ENCODE measurements around the gene ALDH1L1. TPM values are rescaled to one million over a fixed set of nuclear protein-coding genes. Genes with fewer than 3 reads are reported as not detected.
A peak's percentile ranks its signal among the peaks of the same experiment; 100 is the strongest.

ALDH1L1 gene
- total RNA-seq, 1 donor from 2014 or later, result 5.0 TPM

GRCh38 chr3:126114443-126115386 lies 65.7 kb downstream of the ALDH1L1 start:
- no peaks in the 10 kb centered on the region for H3K36me3 Mint-ChIP-seq
- H3K27me3 Mint-ChIP-seq, result no peaks in the 10 kb centered on the region
- DNase-seq (ENCODE audit: extremely low spot score, unreplicated experiment), result peak; percentile 52
- no peak overlapping the region for H3K27ac Mint-ChIP-seq
- H3K4me3 Mint-ChIP-seq, result no peak overlapping the region
- H3K4me1 Mint-ChIP-seq (ENCODE audit: unreplicated experiment), result no peaks in the 10 kb centered on the region
- no peak for TF ChIP-seq CTCF (conservative IDR thresholded peaks at IDR 0.05)
- H3K9me3 Mint-ChIP-seq, result peaks cover 8% of the 10 kb centered on the region

GRCh38 chr3:126113733-126114442 lies 66.5 kb downstream of the ALDH1L1 start:
- H3K27ac Mint-ChIP-seq, result no peak overlapping the region
- H3K4me3 Mint-ChIP-seq, result no peak overlapping the region
- peak; percentile 62 for TF ChIP-seq CTCF (conservative IDR thresholded peaks at IDR 0.05)
- DNase-seq (ENCODE audit: extremely low spot score, unreplicated experiment), result no peak
- peaks cover under 1% of the 10 kb centered on the region for H3K9me3 Mint-ChIP-seq
- no peaks in the 10 kb centered on the region for H3K27me3 Mint-ChIP-seq
- H3K36me3 Mint-ChIP-seq, result no peaks in the 10 kb centered on the region
- H3K4me1 Mint-ChIP-seq (ENCODE audit: unreplicated experiment), result no peaks in the 10 kb centered on the region

- H3K27me3 Mint-ChIP-seq, result no peaks in the 10 kb centered on the region
- DNase-seq (ENCODE audit: extremely low spot score, unreplicated experiment), result peak; percentile 60
- no peak overlapping the region for H3K4me3 Mint-ChIP-seq
- H3K36me3 Mint-ChIP-seq, result no peaks in the 10 kb centered on the region
- TF ChIP-seq CTCF (conservative IDR thresholded peaks at IDR 0.05), result no peak
- H3K4me1 Mint-ChIP-seq (ENCODE audit: unreplicated experiment), result peaks cover 3% of the 10 kb centered on the region
- no peaks in the 10 kb centered on the region for H3K9me3 Mint-ChIP-seq
- no peak overlapping the region for H3K27ac Mint-ChIP-seq
Measured at GRCh38 chr3:126113238-126113555, 67.2 kb downstream of the ALDH1L1 start.

- peak; percentile 64 for DNase-seq (ENCODE audit: extremely low spot score, unreplicated experiment)
- H3K36me3 Mint-ChIP-seq, result no peaks in the 10 kb centered on the region
- no peak overlapping the region for H3K4me3 Mint-ChIP-seq
- no peak overlapping the region for H3K27ac Mint-ChIP-seq
- H3K27me3 Mint-ChIP-seq, result no peaks in the 10 kb centered on the region
- no peaks in the 10 kb centered on the region for H3K9me3 Mint-ChIP-seq
- peaks cover 3% of the 10 kb centered on the region for H3K4me1 Mint-ChIP-seq (ENCODE audit: unreplicated experiment)
- no peak for TF ChIP-seq CTCF (conservative IDR thresholded peaks at IDR 0.05)
Measured at GRCh38 chr3:126112531-126113237, 67.7 kb downstream of the ALDH1L1 start.

GRCh38 chr3:126111566-126112475 lies 68.6 kb downstream of the ALDH1L1 start:
- Mint-ChIP-seq H3K36me3 (no peaks in the 10 kb centered on the region), H3K4me1 (ENCODE audit: unreplicated experiment) (peaks cover 3% of the 10 kb centered on the region), H3K27me3 (no peaks in the 10 kb centered on the region), H3K27ac (no peak overlapping the region), H3K9me3 (no peaks in the 10 kb centered on the region), H3K4me3 (no peak overlapping the region)
- TF ChIP-seq CTCF (conservative IDR thresholded peaks at IDR 0.05), result no peak
- DNase-seq (ENCODE audit: extremely low spot score, unreplicated experiment), result peak; percentile 47

All from type B pancreatic cell (in vitro differentiated cells).